HG02798 (cell line): ENCODE measurements around the gene NDUFC1.
"Not testable (repeated sequence)": the region's sequence is repeated elsewhere in the genome, so short reads cannot be mapped to it uniquely, and the experiment has no call there.

Experiments used
- ATAC-seq: cut with Tn5 transposase; IDR thresholded peaks from one replicate; pipeline ENCODE4 v1.9.1; 2021; ENCODE audit warnings: mild to moderate bottlenecking; ENCODE audit not compliant: unreplicated experiment, poor library complexity

The NDUFC1 gene

GRCh38 chr4:139301821-139302611, at the start of gene NDUFC1:
NDUFC1 (minus strand) TSS chr4:139302477; CDS start chr4:139295798, 6,679 bp downstream.
- peak; percentile 34 for ATAC-seq

GRCh38 chr4:139337612-139338011, 35.3 kb upstream of the NDUFC1 start:
- ATAC-seq: no peak

GRCh38 chr4:139333046-139333445, 30.8 kb upstream of the NDUFC1 start:
- ATAC-seq: no peak

- no peak for ATAC-seq
Measured at GRCh38 chr4:139331185-139331584, 28.9 kb upstream of the NDUFC1 start.

- no peak for ATAC-seq
Measured at GRCh38 chr4:139330283-139330682, 28.0 kb upstream of the NDUFC1 start.

GRCh38 chr4:139329665-139330200, 27.5 kb upstream of the NDUFC1 start:
- ATAC-seq: no peak

- ATAC-seq: no peak
Measured at GRCh38 chr4:139324620-139325019, 22.3 kb upstream of the NDUFC1 start.

- ATAC-seq: not testable (repeated sequence)
Measured at GRCh38 chr4:139322541-139322940, 20.3 kb upstream of the NDUFC1 start.

- not testable (repeated sequence) for ATAC-seq
Measured at GRCh38 chr4:139322070-139322469, 19.8 kb upstream of the NDUFC1 start.

- ATAC-seq: no peak
Measured at GRCh38 chr4:139319571-139319970, 17.3 kb upstream of the NDUFC1 start.

GRCh38 chr4:139317635-139318034, 15.4 kb upstream of the NDUFC1 start:
- ATAC-seq: no peak

GRCh38 chr4:139316733-139317132, 14.5 kb upstream of the NDUFC1 start:
- ATAC-seq: no peak

- ATAC-seq: peak; percentile 68
Measured at GRCh38 chr4:139315221-139315675, 13.0 kb upstream of the NDUFC1 start.

GRCh38 chr4:139314047-139314800, 11.9 kb upstream of the NDUFC1 start:
- ATAC-seq: no peak

GRCh38 chr4:139313414-139313813, 11.1 kb upstream of the NDUFC1 start:
- not testable (repeated sequence) for ATAC-seq

GRCh38 chr4:139312552-139313332, 10.5 kb upstream of the NDUFC1 start:
- no peak for ATAC-seq

GRCh38 chr4:139311909-139312308, 9.6 kb upstream of the NDUFC1 start:
- ATAC-seq: no peak

GRCh38 chr4:139304920-139305319, 2.6 kb upstream of the NDUFC1 start:
- ATAC-seq: no peak

GRCh38 chr4:139301113-139301820, 1.0 kb downstream of the NDUFC1 start, which contains the start of gene NAA15:
NAA15 (plus strand) TSS chr4:139301505; CDS start chr4:139301778, 273 bp downstream.
- peak; percentile 91 for ATAC-seq
